Lower leg skin (tissue), 3 donors: ENCODE data around the gene CLMP.

Experiments
- POLR2A ChIP-seq, 2 donors: fragments of 450-650 bp; IDR thresholded peaks; one replicate each; pipeline ENCODE4 v1.6.1; 2016 to 2017; ENCODE audit warnings: antibody characterized with exemption in 2 of 2, mild to moderate bottlenecking in 1 of 2, moderate library complexity in 1 of 2
- TF ChIP-seq, protein P1 (sequence below), 3 donors: fragments of 450-650 bp; IDR thresholded peaks; one replicate each; pipeline ENCODE4 v1.5.1; 2016; ENCODE audit warnings: antibody characterized with exemption in 3 of 3, mild to moderate bottlenecking in 3 of 3, moderate library complexity in 2 of 3

DNA sequence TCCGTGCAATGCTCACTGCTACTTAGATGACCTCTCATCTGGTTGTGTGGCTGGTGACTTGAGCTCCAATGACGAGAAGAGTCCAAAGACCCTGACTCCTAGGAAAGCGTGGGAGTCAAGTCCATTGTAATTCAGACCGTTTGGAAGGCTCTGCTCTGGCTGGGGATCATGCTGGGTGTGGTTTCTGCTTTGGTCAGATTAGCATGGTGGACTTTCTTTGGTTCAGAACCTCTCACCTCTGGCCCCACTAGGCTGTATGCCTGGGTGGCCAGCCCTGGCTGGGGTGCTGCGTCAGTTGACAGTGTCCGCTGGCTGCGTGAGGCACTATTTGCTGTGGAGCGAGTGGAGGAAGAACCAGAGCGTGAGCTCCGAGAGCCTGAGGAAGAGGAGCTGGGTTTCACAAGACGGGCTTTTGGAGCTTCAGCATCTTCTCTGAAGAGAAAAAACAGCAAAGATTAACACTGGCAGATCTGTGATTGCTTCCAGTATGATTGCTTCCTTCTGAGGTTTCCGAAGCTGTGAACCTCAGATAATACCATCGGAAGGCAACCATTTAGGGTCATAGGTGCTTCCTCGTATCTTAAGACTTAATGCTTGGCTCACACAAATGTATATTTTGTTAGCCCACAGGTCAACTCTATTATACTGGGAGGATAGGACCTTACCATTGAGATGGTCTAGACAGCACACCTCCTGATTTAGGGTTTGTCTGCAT, 121.5 kb downstream of the CLMP start:
- TF ChIP-seq, protein P1, sequence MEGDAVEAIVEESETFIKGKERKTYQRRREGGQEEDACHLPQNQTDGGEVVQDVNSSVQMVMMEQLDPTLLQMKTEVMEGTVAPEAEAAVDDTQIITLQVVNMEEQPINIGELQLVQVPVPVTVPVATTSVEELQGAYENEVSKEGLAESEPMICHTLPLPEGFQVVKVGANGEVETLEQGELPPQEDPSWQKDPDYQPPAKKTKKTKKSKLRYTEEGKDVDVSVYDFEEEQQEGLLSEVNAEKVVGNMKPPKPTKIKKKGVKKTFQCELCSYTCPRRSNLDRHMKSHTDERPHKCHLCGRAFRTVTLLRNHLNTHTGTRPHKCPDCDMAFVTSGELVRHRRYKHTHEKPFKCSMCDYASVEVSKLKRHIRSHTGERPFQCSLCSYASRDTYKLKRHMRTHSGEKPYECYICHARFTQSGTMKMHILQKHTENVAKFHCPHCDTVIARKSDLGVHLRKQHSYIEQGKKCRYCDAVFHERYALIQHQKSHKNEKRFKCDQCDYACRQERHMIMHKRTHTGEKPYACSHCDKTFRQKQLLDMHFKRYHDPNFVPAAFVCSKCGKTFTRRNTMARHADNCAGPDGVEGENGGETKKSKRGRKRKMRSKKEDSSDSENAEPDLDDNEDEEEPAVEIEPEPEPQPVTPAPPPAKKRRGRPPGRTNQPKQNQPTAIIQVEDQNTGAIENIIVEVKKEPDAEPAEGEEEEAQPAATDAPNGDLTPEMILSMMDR (IDR thresholded peaks at IDR 0.05) = no peak
- no peak for TF ChIP-seq POLR2A (IDR thresholded peaks at IDR 0.05)
